SK-N-SH treated with all-trans-retinoic acid at 6 μM for 48 hours (cell line): Measurements from ENCODE around the gene ZNF470.
A peak's percentile ranks its signal among the peaks of the same experiment; 100 is the strongest.

Experiments used
- ATAC-seq: fragments of 200-7000 bp; cut with Tn5 transposase; 3 replicates; pipeline ENCODE4 v1.9.1; 2020; ENCODE audit warnings: mild to moderate bottlenecking, moderate library complexity
- BACH2 ChIP-seq: fragments of 250-450 bp; sonication (Bioruptor Pico); IDR thresholded peaks from 2 replicates; pipeline ENCODE4 v1.9.0; 2021; ENCODE audit warnings: mild to moderate bottlenecking, borderline replicate concordance
- CSDC2 ChIP-seq: fragments of 250-450 bp; sonication (Bioruptor Pico); IDR thresholded peaks from 2 replicates; pipeline ENCODE4 v1.5.0; 2020; ENCODE audit warnings: mild to moderate bottlenecking, moderate library complexity
- ESRRG ChIP-seq: fragments of 250-450 bp; sonication (Bioruptor Pico); IDR thresholded peaks from 2 replicates; pipeline ENCODE4 v1.6.1; 2021; ENCODE audit warnings: mild to moderate bottlenecking
- ISL1 ChIP-seq: fragments of 250-450 bp; sonication (Bioruptor Pico); IDR thresholded peaks from 2 replicates; pipeline ENCODE4 v2.1.2; 2022; ENCODE audit warnings: mild to moderate bottlenecking, moderate library complexity
- OSR1 ChIP-seq: fragments of 250-450 bp; sonication (Bioruptor Pico); IDR thresholded peaks from 2 replicates; pipeline ENCODE4 v1.8.0; 2022; ENCODE audit warnings: moderate library complexity, mild to moderate bottlenecking, inconsistent platforms
- PATZ1 ChIP-seq: fragments of 250-450 bp; sonication (Bioruptor Pico); IDR thresholded peaks from 2 replicates; pipeline ENCODE4 v1.8.0; 2020; ENCODE audit warnings: mild to moderate bottlenecking, moderate library complexity, borderline replicate concordance
- PPARA ChIP-seq: fragments of 250-450 bp; sonication (Bioruptor Pico); IDR thresholded peaks from 2 replicates; pipeline ENCODE4 v1.5.0; 2020; ENCODE audit warnings: mild to moderate bottlenecking, borderline replicate concordance
- RARB ChIP-seq: fragments of 250-450 bp; sonication (Bioruptor Pico); IDR thresholded peaks from 2 replicates; pipeline ENCODE4 v1.8.0; 2021; ENCODE audit warnings: mild to moderate bottlenecking, moderate library complexity
- TCF4 ChIP-seq: fragments of 250-450 bp; sonication (Bioruptor Pico); IDR thresholded peaks from 2 replicates; pipeline ENCODE4 v1.8.0; 2021; ENCODE audit warnings: mild to moderate bottlenecking, moderate library complexity, borderline replicate concordance
- TSHZ2 ChIP-seq: fragments of 250-450 bp; sonication (Bioruptor Pico); IDR thresholded peaks from 2 replicates; pipeline ENCODE4 v1.5.0; 2020; ENCODE audit warnings: mild to moderate bottlenecking, moderate library complexity
- ZFP3 ChIP-seq: fragments of 250-450 bp; sonication (Bioruptor Pico); IDR thresholded peaks from 2 replicates; pipeline ENCODE4 v1.5.0; 2020; ENCODE audit warnings: mild to moderate bottlenecking, moderate library complexity
- ZNF565 ChIP-seq: fragments of 450-650 bp; formaldehyde crosslinking; conservative IDR thresholded peaks from 2 replicates; pipeline ENCODE4 v1.5.0; 2020; ENCODE audit warnings: low read depth, mild to moderate bottlenecking, moderate library complexity
- ZNF70 ChIP-seq: fragments of 450-650 bp; formaldehyde crosslinking; IDR thresholded peaks from 2 replicates; pipeline ENCODE4 v1.5.0; 2020; ENCODE audit warnings: mild to moderate bottlenecking, moderate library complexity

ZNF470 gene

GRCh38 chr19:56633021-56633420 is 65.8 kb downstream of the ZNF470 start (continued):
- TF ChIP-seq PATZ1 (CRISPR knock-in tag) (no peak), ZNF565 (CRISPR knock-in tag) (no peak), TCF4 (no peak), PPARA (CRISPR knock-in tag) (no peak), CSDC2 (no peak), OSR1 (no peak)

GRCh38 chr19:56637976-56638555 is 70.8 kb downstream of the ZNF470 start:
- peak; percentile 17; the same call in 1 of the 2 replicates for TF ChIP-seq ISL1
- TF ChIP-seq BACH2 (CRISPR knock-in tag): no peak
- TF ChIP-seq ZNF70 (CRISPR knock-in tag): no peak
- no peak for TF ChIP-seq ESRRG (CRISPR knock-in tag)
- no peak for TF ChIP-seq RARB
- TF ChIP-seq TCF4: no peak
- no peak for TF ChIP-seq ZNF565 (CRISPR knock-in tag)
- peak; percentile 95 for TF ChIP-seq CSDC2
- peak; percentile 79 for TF ChIP-seq ZFP3 (CRISPR knock-in tag)
- peak; percentile 33; the same call in 1 of the 2 replicates for TF ChIP-seq TSHZ2 (CRISPR knock-in tag)
- TF ChIP-seq OSR1: no peak
- no peak for ATAC-seq
